GM15510 (cell line): ENCODE results near the gene SLC6A9.

Experiments
- POLR2A ChIP-seq: IDR thresholded peaks from 3 replicates; pipeline ENCODE4 v1.6.1; 2011; ENCODE audit warnings: borderline replicate concordance; ENCODE audit not compliant: insufficient read length; ENCODE audit errors: extremely low read depth

Gene SLC6A9

DNA sequence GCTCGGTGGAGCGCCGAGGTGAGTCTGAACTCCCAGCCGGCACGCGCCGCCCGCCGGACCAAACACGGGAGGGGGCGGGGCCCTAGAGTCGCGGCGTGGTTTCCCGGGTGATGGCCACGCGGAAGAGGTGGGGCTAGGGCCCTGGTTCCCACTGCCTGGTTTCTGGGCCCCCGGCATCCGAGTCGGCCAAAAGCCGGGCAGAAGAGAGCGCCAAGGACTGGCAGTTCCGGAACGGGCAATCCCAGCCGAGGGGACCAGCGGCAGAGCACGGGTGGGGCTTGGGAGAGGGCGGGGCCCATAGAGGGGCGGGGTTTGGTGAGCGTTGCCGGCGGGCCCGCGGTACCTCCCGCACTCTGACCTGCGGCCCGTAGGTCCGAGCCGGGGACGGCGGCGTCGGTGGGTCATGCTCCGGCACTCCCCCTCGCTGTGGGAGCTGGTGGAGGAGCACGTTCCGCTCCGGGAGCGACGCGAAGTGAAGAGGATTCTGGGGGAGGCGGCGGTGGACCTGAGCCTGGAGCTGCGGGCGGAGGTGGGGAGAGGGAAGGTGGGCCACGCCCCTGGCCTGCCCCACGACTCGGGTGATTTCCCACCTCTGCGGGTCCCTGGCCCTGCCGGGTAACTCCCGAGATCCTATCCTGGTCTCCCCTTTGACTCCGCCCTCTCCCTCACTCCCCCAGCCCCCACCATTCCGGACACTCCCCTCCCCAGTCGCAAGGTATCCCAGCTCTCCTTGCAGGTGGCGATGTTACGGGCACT lies 39.6 kb downstream of the SLC6A9 start, which contains the start of gene CCDC24:
Gene CCDC24 (plus strand): TSS at position 124 of the 756 bp plus-strand sequence. CDS start 280 bp downstream, at position 404.
- no peak for TF ChIP-seq POLR2A

DNA sequence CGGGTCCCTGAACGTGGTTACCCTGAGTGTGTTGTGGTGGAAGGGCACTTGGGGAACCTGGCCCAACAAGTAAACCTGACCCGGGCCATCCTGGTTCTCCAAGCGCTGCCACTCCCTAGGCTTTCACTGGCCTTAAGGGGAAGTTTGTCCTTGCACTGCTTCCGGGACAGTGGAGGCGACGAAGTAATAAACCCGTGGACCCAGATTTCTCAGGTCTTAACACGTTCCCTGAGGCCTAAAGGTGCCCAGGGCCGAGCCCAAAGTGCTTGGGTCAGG lies 40.1 kb downstream of the SLC6A9 start:
- TF ChIP-seq POLR2A, result no peak

- TF ChIP-seq POLR2A, result no peak
Observed at GRCh38 chr1:43990271-43991199, 40.7 kb downstream of the SLC6A9 start.

DNA sequence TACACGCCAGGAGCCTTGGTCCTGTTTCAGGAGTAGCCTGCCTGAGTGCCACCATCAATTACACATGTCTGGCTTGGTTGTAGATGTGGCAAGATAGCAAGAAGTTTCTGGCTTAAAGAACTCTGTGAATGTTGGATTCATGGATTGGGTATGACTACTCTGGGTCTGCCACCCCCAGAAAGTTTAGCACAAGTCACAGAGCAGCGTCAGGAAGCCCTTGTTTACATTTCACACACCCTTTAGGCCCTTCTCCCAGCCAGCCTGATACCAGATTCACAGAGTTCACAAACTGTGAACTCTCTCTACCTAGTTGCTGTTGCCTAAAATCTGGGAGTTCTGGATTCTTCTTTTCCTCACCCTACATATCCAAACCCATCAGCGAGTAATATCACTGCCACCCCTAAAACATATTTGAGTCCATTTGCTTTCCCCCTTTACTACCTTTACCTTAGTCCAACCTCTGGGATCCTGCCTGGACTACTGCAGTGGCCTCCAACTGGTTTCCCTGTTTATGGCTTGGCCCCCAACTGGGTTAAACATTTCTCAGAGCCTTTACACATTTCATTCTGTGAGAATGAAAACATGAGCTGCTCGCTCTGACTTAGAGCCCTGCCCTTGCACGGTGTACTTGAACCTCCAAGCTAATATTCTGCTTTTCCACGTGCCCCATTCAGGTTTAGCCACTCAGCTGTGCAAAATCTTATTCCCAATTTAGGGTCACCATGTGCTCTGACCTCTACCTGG lies 43.9 kb downstream of the SLC6A9 start:
- TF ChIP-seq POLR2A, result no peak

- no peak for TF ChIP-seq POLR2A
Observed at GRCh38 chr1:43986712-43987111, 44.5 kb downstream of the SLC6A9 start.

DNA sequence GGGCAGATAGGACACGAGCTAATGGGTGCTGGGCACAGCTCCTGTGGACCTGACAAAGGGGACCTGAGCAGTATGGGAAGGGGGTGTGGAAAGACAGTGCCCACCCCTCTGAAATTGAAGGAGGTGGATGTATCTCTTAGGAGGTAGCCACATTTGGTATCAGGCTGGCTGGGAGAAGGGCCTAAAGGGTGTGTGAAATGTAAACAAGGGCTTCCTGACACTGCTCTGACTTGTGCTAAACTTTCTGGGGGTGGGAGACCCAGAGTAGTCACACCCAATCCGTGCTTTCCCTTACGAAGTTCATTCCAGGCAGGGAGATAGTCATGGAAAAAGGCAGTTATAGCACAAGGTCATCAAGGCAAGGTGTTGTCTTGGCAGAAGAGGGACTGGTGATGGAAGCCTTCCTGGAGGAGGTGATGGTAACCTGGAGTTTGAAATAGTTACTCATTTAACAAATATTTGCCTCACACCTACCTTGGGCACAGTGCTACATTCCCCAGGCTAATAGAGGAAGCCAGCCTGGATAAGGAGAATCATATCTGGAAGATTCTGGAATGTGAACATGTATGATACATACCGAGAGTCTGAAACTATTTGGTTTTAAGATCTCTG lies 45.2 kb downstream of the SLC6A9 start:
- TF ChIP-seq POLR2A, result no peak

DNA sequence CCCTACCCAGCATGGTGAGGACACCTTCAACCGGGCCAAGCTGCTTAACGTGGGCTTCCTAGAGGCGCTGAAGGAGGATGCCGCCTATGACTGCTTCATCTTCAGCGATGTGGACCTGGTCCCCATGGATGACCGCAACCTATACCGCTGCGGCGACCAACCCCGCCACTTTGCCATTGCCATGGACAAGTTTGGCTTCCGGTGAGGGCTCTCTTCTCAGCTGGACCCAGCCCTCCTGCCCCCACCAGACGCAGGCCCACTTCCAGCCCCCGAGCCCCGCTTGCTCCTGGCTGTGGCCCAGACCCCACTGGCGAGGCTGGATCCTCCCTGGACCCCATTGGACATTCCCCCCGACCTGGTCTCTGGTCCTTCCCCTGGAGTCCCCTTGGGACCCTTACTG lies 46.4 kb downstream of the SLC6A9 start:
- no peak for TF ChIP-seq POLR2A

DNA sequence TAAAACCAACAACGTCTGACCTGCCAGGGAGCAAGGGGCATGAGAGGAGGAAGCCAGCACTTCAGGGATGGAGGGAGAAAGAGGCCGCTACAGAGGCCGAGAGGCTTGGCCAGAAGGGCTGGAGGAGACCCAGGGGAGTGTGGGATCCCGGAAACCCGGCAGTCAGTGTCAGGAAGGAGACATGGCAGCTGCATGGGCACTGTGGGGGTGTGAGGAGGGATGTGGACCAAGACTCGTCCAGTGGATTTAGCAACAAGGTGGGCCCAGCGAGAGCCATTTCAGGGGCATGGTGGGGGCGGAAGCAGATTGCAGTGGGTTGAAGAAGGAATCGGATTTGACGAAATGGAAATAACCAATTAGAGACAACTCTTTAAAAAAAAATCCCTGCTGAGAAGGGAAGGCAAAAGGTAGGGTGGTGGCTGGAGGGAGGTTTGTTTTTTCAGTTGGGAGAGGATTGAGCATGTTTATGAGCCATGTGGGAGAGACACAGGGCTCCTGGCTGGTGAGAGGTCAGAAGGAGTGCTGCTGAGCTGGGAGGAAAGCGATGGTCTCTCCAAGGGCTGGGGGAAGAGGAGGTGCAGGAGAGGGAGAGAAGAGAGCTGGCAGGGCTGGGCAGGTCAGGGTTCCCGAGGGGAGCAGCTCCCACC lies 47.9 kb downstream of the SLC6A9 start:
- no peak for TF ChIP-seq POLR2A

DNA sequence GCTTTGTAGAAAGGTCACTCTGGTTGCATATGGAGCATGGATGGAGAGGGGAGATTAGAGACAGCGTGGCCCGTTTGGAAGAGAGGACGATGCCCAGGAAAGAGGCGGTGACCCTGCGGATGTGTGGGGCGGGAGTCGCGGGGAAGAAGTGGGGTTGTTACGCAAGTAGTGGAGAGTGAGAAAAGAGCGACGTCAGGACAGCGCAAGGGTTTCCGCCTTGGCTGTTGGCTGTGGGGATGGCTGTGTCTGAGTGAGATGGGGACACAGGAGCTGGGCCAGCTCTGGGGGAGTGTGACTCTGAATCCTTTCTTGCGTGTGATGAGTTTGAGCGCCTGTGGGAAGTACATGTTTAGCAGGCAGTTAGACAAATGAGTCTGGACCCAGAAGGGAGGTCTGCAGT lies 48.5 kb downstream of the SLC6A9 start:
- TF ChIP-seq POLR2A, result no peak

GRCh38 chr1:43982241-43982640 lies 49.0 kb downstream of the SLC6A9 start:
- no peak for TF ChIP-seq POLR2A

DNA sequence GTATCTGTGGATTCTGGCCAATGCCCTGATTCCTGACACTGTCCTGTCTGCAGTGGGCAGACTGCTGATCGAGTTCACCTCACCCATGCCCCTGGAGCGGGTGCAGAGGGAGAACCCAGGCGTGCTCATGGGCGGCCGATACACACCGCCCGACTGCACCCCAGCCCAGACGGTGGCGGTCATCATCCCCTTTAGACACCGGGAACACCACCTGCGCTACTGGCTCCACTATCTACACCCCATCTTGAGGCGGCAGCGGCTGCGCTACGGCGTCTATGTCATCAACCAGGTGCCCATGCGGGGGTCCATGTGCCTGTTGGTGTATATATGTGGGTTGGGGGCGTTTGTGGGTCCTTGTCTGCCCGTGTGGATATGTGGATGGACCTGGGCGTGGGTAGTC lies 49.6 kb downstream of the SLC6A9 start:
- no peak for TF ChIP-seq POLR2A

GRCh38 chr1:43981135-43981491 lies 50.1 kb downstream of the SLC6A9 start:
- no peak for TF ChIP-seq POLR2A

- no peak for TF ChIP-seq POLR2A
Observed at GRCh38 chr1:43980255-43981134, 50.8 kb downstream of the SLC6A9 start.

DNA sequence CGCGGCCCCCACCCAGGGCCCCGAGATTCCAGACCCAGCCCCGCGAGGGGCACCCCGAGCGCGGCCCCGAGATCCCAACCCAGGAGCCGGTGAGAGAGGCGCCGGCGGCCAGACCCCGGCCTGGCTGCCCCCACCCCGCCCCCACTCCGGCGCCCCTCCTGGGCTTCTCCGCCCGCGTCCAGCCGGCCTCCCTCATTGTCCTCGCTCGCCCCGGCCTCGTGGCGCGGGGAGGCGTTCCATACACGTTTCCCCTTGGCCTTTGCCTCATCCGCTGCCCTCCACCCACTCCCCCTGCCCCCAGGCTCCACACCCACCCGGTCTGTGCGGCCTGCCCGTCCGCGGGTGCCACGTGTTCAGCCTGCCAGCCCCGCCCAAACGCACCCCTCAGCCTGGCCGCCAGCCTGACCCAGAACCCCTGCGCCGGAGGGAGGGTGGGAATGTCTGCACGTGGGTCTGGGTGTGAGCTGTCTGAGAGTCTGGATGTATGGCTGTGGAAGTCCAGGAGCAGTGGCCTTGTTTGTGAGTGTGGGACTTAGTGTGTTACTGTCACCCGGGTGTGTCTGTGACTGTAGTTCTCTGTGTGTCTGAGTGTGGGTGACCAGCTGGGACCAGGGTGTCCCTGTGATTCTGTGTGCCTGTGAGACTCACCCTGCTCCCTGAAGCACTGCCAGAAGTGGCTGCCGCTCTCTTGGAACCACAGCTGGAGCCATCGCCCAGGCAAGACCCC lies 51.6 kb downstream of the SLC6A9 start:
- TF ChIP-seq POLR2A, result peak; percentile 13

- TF ChIP-seq POLR2A, result no peak
Observed at GRCh38 chr1:43979261-43979527, 52.1 kb downstream of the SLC6A9 start.
